Measurements from ENCODE around the gene PIP4K2C.

GRCh38 chr12:57586128-57586527 lies 4.9 kb upstream of the PIP4K2C start:
- TF ChIP-seq CTCF (conservative IDR thresholded peaks at IDR 0.05) = no peak
- no peak for TF ChIP-seq EZH2 (IDR thresholded peaks at IDR 0.05; ENCODE audit: low read depth)

Measured in PC-9 (cell line).